Nephron (organoid): ENCODE results near the gene ANO10.

Experiments
- H3K27ac Mint-ChIP-seq, 3 experiments: 2 replicates each; pipeline ENCODE4 v1.8.0; 2020; ENCODE audit warnings: mixed read lengths in 3 of 3, mild to moderate bottlenecking in 2 of 3, moderate library complexity in 1 of 3
- H3K27me3 Mint-ChIP-seq: 2 replicates; pipeline ENCODE4 v1.8.0; 2021; ENCODE audit warnings: low read depth, mild to moderate bottlenecking, moderate library complexity, mixed read lengths
- H3K36me3 Mint-ChIP-seq: 2 replicates; pipeline ENCODE4 v1.8.0; 2020; ENCODE audit warnings: low read depth, mixed read lengths
- H3K4me1 Mint-ChIP-seq: 2 replicates; pipeline ENCODE4 v1.8.0; 2020; ENCODE audit warnings: mixed read lengths
- H3K4me3 Mint-ChIP-seq, 3 experiments: 2 replicates each; pipeline ENCODE4 v1.8.0; 2020; ENCODE audit warnings: mild to moderate bottlenecking in 3 of 3, mixed read lengths in 3 of 3, moderate library complexity in 2 of 3
- H3K9me3 Mint-ChIP-seq: 2 replicates; pipeline ENCODE4 v1.8.0; 2020; ENCODE audit warnings: mixed read lengths
- CTCF ChIP-seq, 3 experiments: fragments of 200-600 bp; sonication (generic); IDR thresholded peaks; one replicate each; pipeline ENCODE4 v1.5.0; 2021; ENCODE audit warnings: antibody characterized with exemption in 3 of 3; ENCODE audit not compliant: unreplicated experiment in 3 of 3

Gene ANO10

DNA sequence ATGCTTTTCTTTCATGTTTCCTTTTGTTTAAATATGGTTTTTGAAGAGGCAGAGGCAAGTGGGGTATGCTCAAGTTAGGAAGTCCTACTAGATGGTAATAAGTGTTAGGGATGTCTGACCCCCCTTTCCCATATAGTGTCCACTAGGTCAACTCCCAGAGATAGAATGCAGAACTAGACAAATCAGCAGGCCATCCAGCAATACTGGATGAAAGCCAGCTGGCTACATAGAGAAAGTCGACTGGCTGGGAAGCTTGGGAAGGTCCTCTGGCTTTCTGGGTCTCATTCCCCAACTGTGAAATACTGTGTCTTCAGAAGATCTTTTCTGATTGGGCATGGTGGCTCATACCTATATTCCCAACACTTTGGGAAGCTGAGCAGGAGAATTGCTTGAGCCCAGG is 221.6 kb downstream of the ANO10 start:
- Mint-ChIP-seq H3K4me3 (no peak overlapping the region), H3K4me1 (peaks cover 14% of the 10 kb centered on the region), H3K27ac (no peak overlapping the region), H3K36me3 (no peaks in the 10 kb centered on the region), H3K27me3 (peaks cover 4% of the 10 kb centered on the region), H3K9me3 (no peaks in the 10 kb centered on the region)
- TF ChIP-seq CTCF (IDR thresholded peaks at IDR 0.05; ENCODE audit: unreplicated experiment in 3 of 3) = no peak

- H3K4me1 Mint-ChIP-seq = peaks cover 24% of the 10 kb centered on the region
- no peaks in the 10 kb centered on the region for H3K9me3 Mint-ChIP-seq
- no peak for TF ChIP-seq CTCF (IDR thresholded peaks at IDR 0.05; ENCODE audit: unreplicated experiment in 3 of 3)
- H3K4me3 Mint-ChIP-seq = no peak overlapping the region
- peaks cover 4% of the 10 kb centered on the region for H3K27me3 Mint-ChIP-seq
- H3K36me3 Mint-ChIP-seq = no peaks in the 10 kb centered on the region
- H3K27ac Mint-ChIP-seq = no peak overlapping the region
Observed at GRCh38 chr3:43399034-43399433, 222.8 kb downstream of the ANO10 start.

- Mint-ChIP-seq H3K4me1 (peaks cover 32% of the 10 kb centered on the region), H3K27me3 (no peaks in the 10 kb centered on the region), H3K4me3 (no peak overlapping the region), H3K27ac (peak overlapping the region; percentile 27 to 65 (median 36)), H3K9me3 (no peaks in the 10 kb centered on the region), H3K36me3 (no peaks in the 10 kb centered on the region)
- no peak for TF ChIP-seq CTCF (IDR thresholded peaks at IDR 0.05; ENCODE audit: unreplicated experiment in 3 of 3)
Observed at GRCh38 chr3:43394041-43394554, 227.7 kb downstream of the ANO10 start.

DNA sequence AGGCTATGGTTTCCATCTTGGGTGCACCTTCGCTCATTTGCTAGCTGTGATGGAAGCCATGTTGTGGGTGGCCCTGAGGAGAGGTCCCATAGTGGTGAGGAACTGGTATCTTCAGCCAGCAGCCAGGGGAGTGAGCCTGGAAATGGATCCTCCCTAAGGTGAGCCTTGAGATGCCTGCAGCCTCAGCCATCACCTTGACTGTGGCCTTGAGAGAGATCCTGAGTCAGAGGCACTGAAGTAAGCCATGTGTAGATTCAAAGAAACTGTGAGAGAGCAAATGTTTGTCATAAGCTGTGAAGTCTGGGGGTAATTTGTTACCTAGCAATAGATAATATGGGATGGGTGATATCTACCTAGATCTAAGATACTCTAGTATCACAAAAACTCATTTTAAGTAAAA is 230.2 kb downstream of the ANO10 start:
- peaks cover 48% of the 10 kb centered on the region for H3K4me1 Mint-ChIP-seq
- H3K36me3 Mint-ChIP-seq = no peaks in the 10 kb centered on the region
- no peak for TF ChIP-seq CTCF (IDR thresholded peaks at IDR 0.05; ENCODE audit: unreplicated experiment in 3 of 3)
- no peaks in the 10 kb centered on the region for H3K27me3 Mint-ChIP-seq
- no peak overlapping the region for H3K4me3 Mint-ChIP-seq
- no peaks in the 10 kb centered on the region for H3K9me3 Mint-ChIP-seq
- no peak overlapping the region for H3K27ac Mint-ChIP-seq

GRCh38 chr3:43390255-43390588 is 231.6 kb downstream of the ANO10 start:
- H3K36me3 Mint-ChIP-seq = peaks cover 2% of the 10 kb centered on the region
- peak overlapping the region in 2 of 3 experiments; percentile 47 to 53 for H3K27ac Mint-ChIP-seq
- peaks cover 48% of the 10 kb centered on the region for H3K4me1 Mint-ChIP-seq
- no peak overlapping the region for H3K4me3 Mint-ChIP-seq
- no peak for TF ChIP-seq CTCF (IDR thresholded peaks at IDR 0.05; ENCODE audit: unreplicated experiment in 3 of 3)
- peaks cover 3% of the 10 kb centered on the region for H3K9me3 Mint-ChIP-seq
- no peaks in the 10 kb centered on the region for H3K27me3 Mint-ChIP-seq

DNA sequence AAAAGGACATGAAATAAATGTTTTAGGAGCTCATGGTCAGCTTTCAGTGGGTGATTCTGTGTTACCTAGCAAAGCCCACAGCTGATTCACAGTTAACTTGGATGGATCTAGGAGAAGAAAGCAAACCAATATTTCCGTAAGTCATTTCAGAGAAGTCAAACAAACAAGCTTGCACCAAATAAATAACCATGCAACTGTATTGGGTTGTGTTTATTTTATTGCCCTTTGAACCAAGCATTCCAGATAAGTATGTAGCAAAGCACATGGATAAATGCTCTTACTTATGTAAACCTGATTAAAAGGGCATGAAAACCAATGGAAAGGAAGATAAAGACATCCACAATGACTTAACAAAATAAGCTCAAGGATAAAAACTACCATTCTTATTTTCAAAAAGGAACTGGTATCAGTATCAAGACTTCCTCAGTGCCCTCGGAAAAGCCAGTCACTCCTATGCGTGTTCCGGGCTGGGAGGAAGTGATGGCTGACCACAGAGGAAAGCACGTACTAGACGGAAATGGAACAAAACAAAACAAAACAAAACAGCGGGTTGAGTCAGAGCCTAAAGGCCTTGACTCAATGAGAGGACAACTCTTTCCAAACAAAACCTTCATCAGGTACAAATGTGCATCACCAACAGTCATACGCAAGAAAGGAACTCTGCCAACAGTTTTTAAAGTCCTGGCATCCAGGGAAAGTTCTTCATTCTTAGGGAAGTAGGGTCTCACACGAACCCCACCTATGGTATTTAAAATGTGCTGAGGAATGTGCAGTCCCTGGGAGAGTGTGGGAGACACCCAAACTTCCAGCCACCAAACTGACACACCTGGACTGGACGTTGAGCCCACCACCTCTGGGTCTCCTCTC is 232.2 kb downstream of the ANO10 start:
- H3K27ac Mint-ChIP-seq = peak overlapping the region; percentile 34 to 53 (median 47)
- no peak overlapping the region for H3K4me3 Mint-ChIP-seq
- TF ChIP-seq CTCF (IDR thresholded peaks at IDR 0.05; ENCODE audit: unreplicated experiment in 3 of 3) = no peak
- peaks cover 8% of the 10 kb centered on the region for H3K9me3 Mint-ChIP-seq
- no peaks in the 10 kb centered on the region for H3K27me3 Mint-ChIP-seq
- H3K4me1 Mint-ChIP-seq = peaks cover 44% of the 10 kb centered on the region
- H3K36me3 Mint-ChIP-seq = peaks cover 8% of the 10 kb centered on the region
